HepG2 (cell line): ENCODE results near the gene CCDC82.

Source experiments
- BRD4 ChIP-seq: sonication (generic); formaldehyde crosslinking; IDR thresholded peaks from 2 replicates; pipeline ENCODE4 v1.4.0; 2020; ENCODE audit warnings: missing genetic modification reagents
- CCAR2 ChIP-seq: fragments of 200-400 bp; formaldehyde crosslinking; optimal IDR thresholded peaks from 2 replicates; pipeline ENCODE3; 2018; ENCODE audit warnings: low read depth, mild to moderate bottlenecking, low read length, moderate library complexity
- CHD2 ChIP-seq: IDR thresholded peaks from 2 replicates; pipeline ENCODE4 v1.6.1; 2011; ENCODE audit warnings: low read depth, low read length, improper control_type of control experiment
- PRPF4 ChIP-seq: fragments of 200-400 bp; formaldehyde crosslinking; IDR thresholded peaks from 2 replicates; pipeline ENCODE4 v1.6.1; 2016; ENCODE audit warnings: low read length, low read depth; ENCODE audit not compliant: poor library complexity, severe bottlenecking
- SP1 ChIP-seq, 2 experiments: fragments of 450-650 bp in 1 of 2; sonication (generic) in 1 of 2; formaldehyde crosslinking in 1 of 2; IDR thresholded peaks; 2 replicates each; pipeline versions ENCODE4 v1.4.0 to v1.6.1; 2016 to 2020; ENCODE audit warnings: missing genetic modification reagents in 1 of 2
- ZNF510 ChIP-seq: sonication (generic); formaldehyde crosslinking; IDR thresholded peaks from 2 replicates; pipeline ENCODE4 v1.4.0; 2020; ENCODE audit warnings: low read depth, mild to moderate bottlenecking, missing genetic modification reagents
- TF ChIP-seq, protein P1 (sequence below): sonication (generic); formaldehyde crosslinking; conservative IDR thresholded peaks from 2 replicates; pipeline ENCODE4 v1.8.1; 2023; ENCODE audit warnings: missing genetic modification reagents
- TF ChIP-seq, protein P2 (sequence below): conservative IDR thresholded peaks from 2 replicates; pipeline ENCODE4 v1.6.1; 2018; ENCODE audit warnings: missing genetic modification reagents
- TF ChIP-seq, protein P3 (sequence below): sonication (generic); formaldehyde crosslinking; IDR thresholded peaks from 2 replicates; pipeline ENCODE4 v1.5.0; 2020; ENCODE audit warnings: mild to moderate bottlenecking, missing genetic modification reagents, moderate library complexity

DNA sequence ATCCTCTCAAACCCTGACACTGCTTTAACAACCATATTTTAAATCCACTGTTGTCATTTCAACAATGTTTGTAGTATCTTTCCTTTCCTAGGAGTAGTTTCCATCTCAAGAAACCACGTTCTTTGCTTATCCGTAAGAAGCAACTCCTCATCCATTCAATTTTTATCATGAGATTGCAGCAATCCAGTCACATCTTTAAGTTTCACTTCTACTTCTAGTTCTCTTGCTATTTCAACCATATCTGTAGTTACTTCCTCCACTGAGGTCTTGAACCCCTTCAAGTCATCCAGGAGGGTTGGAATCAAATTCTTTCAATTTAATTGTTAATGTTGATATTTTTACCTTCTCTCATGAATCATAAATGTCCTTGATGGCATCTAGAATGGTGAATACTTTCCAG, 22.4 kb downstream of the CCDC82 start:
- no peak for TF ChIP-seq PRPF4
- TF ChIP-seq, protein P1, sequence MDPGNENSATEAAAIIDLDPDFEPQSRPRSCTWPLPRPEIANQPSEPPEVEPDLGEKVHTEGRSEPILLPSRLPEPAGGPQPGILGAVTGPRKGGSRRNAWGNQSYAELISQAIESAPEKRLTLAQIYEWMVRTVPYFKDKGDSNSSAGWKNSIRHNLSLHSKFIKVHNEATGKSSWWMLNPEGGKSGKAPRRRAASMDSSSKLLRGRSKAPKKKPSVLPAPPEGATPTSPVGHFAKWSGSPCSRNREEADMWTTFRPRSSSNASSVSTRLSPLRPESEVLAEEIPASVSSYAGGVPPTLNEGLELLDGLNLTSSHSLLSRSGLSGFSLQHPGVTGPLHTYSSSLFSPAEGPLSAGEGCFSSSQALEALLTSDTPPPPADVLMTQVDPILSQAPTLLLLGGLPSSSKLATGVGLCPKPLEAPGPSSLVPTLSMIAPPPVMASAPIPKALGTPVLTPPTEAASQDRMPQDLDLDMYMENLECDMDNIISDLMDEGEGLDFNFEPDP (CRISPR knock-in tag) = no peak
- no peak for TF ChIP-seq ZNF510
- TF ChIP-seq, protein P2, sequence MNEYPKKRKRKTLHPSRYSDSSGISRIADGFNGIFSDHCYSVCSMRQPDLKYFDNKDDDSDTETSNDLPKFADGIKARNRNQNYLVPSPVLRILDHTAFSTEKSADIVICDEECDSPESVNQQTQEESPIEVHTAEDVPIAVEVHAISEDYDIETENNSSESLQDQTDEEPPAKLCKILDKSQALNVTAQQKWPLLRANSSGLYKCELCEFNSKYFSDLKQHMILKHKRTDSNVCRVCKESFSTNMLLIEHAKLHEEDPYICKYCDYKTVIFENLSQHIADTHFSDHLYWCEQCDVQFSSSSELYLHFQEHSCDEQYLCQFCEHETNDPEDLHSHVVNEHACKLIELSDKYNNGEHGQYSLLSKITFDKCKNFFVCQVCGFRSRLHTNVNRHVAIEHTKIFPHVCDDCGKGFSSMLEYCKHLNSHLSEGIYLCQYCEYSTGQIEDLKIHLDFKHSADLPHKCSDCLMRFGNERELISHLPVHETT (CRISPR knock-in tag) = no peak
- no peak for TF ChIP-seq CHD2
- no peak for TF ChIP-seq SP1 (IDR thresholded peaks at IDR 0.05)
- no peak for TF ChIP-seq SP1 (CRISPR knock-in tag; IDR thresholded peaks at IDR 0.05)
- no peak for TF ChIP-seq BRD4 (CRISPR knock-in tag)
- TF ChIP-seq, protein P3, sequence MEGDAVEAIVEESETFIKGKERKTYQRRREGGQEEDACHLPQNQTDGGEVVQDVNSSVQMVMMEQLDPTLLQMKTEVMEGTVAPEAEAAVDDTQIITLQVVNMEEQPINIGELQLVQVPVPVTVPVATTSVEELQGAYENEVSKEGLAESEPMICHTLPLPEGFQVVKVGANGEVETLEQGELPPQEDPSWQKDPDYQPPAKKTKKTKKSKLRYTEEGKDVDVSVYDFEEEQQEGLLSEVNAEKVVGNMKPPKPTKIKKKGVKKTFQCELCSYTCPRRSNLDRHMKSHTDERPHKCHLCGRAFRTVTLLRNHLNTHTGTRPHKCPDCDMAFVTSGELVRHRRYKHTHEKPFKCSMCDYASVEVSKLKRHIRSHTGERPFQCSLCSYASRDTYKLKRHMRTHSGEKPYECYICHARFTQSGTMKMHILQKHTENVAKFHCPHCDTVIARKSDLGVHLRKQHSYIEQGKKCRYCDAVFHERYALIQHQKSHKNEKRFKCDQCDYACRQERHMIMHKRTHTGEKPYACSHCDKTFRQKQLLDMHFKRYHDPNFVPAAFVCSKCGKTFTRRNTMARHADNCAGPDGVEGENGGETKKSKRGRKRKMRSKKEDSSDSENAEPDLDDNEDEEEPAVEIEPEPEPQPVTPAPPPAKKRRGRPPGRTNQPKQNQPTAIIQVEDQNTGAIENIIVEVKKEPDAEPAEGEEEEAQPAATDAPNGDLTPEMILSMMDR (CRISPR knock-in tag) = no peak
- no peak for TF ChIP-seq CCAR2
